GM18511 (cell line): Measurements from ENCODE around the gene TSFM.

ENCODE experiments used
- ATAC-seq: cut with Tn5 transposase; IDR thresholded peaks from one replicate; pipeline ENCODE4 v1.9.1; 2021; ENCODE audit warnings: mild to moderate bottlenecking, moderate library complexity; ENCODE audit not compliant: unreplicated experiment

The TSFM gene

DNA sequence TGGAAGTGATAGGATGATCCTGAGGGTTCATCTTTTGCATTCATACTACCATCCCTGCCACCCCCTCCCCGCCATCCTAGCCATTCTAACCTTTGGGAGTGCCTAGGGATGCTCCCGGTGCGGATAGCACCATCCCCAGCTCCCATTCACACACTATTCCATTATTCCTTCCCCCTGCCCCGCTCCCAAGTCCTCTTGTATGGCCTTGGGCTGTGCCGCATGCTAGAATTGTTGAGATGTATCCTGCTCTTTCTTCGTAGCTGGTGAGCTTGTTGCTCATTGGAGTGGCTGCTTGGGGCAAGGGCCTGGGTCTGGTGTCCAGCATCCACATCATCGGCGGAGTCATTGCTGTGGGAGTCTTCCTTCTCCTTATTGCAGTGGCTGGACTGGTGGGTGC, 37.1 kb upstream of the TSFM start:
- no peak for ATAC-seq

DNA sequence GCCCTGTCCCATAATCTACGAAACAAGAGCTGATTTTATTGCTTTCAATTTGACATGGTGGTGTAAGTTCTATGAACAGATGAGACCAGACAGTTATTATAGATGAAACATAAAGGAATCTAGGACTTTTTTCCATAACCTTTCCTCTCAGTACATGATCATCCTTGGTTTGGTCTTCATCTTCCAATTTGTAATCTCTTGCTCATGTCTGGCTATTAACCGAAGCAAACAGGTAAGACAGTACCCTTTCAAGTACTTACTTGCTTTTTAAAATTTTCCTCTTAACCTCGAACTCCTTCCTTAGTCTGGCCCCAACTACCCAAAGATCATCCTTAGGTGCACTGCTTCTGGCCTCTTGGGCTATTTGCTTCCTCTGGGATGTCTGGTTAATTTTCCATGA, 36.6 kb upstream of the TSFM start:
- no peak for ATAC-seq

GRCh38 chr12:57749061-57749460, 33.5 kb upstream of the TSFM start:
- ATAC-seq: no peak

DNA sequence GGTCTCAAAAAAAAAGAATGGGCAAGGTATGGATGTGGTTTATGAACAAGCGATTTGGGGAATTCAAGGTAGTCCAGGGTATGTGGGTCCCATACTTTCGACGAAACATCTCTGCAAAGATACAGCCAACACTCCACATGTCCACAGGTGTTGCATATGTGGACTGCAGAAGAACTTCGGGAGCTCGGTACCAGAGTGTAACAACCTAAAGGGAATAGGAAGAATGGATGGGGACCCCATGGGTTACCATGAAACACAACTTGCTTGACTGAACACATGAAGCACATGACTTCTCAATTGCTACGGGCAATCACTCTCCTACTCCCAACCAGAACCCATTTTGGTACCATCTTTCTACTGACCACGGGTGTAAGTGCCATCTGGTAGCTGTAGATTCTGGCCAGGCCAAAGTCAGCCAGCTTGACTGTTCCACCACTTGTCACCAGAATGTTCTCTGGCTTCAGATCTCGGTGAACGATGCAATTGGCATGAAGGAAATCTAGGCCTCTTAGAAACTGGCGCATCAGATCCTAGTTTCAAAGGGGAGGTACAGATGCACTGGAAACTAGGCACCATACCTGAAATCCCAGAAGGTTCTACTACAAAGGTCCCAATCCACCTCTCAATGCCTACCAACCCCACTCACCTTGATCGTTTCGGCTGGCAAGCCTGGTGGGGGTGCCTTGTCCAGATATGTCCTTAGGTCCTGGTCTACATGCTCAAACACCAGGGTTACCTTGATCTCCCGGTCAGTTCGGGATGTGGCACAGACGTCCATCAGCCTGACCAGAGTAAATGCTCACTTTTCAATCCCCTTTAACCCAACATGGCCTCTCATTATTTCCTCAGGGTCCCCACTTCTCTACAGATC, 31.8 kb upstream of the TSFM start:
- no peak for ATAC-seq

GRCh38 chr12:57751432-57751787, 31.2 kb upstream of the TSFM start:
- ATAC-seq: no peak

- ATAC-seq: peak; percentile 67
Measured at GRCh38 chr12:57751788-57752667, 30.6 kb upstream of the TSFM start, which contains the start of gene CDK4. CDK4 (minus strand) TSS chr12:57752310; CDS start chr12:57751717, 593 bp downstream.

GRCh38 chr12:57752668-57753000, 30.0 kb upstream of the TSFM start:
- no peak for ATAC-seq

GRCh38 chr12:57753756-57754337, 28.7 kb upstream of the TSFM start:
- ATAC-seq: no peak

DNA sequence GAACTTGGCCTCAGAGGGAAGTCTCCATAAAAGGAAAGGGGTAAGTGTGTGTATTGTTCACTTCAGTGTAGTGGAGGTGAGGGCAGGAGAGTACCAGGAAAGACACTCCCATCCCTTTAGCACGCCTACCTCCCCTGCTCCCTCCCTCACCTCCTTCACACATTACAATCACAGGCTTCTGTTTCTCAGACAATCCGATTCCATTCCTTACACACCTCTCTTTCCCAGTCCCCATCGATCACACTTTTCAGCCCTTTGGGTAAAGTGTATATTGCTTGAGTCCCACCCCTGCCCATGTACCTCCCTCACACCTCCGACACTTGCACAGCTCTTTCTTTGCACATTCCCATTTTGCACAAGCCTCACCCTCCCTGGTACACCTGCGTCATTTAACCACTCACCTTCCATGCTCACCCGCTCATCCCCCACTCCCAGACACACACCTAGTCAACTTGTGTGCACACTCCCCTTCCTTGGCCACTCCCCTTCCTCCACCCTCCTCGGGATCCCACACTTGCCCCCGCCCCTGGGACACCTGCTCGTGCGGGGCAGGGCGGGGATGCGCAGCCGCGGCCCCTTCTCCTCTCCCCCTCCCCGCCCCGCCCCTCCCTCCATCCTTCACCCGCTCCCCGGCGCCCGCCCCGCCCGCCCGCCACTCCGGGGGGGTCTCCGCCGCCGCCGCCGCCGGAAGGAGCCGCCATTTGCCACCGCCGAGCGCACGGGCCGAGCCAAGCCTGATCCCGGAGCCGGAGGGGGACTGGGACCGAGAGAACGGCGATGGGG, 28.0 kb upstream of the TSFM start, which contains the start of gene MARCHF9:
Gene MARCHF9 (plus strand): TSS at position 693 of the 783 bp plus-strand sequence. CDS start 426 bp downstream, outside the sequence.
- ATAC-seq: peak; percentile 42

DNA sequence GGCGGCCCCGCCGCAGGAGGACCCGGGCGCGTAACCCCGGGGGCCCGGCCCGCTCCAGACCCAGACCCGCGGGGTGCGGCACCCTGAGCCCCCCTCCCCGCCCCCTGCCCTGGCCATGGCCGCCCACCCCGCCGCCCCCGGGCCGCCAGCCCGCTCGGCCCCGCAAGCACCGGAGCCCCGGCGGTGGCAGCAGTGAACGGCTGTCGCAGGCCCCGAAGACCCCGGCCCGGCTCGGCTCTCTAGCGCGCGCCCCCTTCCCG, 27.5 kb upstream of the TSFM start:
- ATAC-seq: no peak

GRCh38 chr12:57755454-57756372, 26.9 kb upstream of the TSFM start:
- ATAC-seq: no peak

GRCh38 chr12:57756406-57757341, 25.9 kb upstream of the TSFM start:
- no peak for ATAC-seq

DNA sequence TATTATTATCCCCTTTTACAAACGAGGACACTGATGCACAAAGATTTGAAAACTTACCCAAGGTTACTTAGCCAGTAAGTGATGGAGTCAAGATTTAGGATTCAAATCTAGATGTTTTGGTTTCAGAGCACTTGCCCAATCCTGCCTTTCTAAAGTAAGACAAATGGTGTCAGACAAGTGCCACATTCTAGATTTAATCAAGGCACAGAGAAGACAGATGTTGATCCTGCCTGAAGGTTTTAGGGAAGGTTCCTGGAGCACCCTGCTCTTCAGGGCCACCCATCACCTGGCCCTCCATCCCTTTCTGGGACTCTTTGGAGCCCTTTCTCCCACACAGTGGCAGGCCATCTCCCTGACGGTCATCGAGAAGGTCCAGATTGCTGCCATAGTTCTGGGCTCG, 24.8 kb upstream of the TSFM start:
- no peak for ATAC-seq

DNA sequence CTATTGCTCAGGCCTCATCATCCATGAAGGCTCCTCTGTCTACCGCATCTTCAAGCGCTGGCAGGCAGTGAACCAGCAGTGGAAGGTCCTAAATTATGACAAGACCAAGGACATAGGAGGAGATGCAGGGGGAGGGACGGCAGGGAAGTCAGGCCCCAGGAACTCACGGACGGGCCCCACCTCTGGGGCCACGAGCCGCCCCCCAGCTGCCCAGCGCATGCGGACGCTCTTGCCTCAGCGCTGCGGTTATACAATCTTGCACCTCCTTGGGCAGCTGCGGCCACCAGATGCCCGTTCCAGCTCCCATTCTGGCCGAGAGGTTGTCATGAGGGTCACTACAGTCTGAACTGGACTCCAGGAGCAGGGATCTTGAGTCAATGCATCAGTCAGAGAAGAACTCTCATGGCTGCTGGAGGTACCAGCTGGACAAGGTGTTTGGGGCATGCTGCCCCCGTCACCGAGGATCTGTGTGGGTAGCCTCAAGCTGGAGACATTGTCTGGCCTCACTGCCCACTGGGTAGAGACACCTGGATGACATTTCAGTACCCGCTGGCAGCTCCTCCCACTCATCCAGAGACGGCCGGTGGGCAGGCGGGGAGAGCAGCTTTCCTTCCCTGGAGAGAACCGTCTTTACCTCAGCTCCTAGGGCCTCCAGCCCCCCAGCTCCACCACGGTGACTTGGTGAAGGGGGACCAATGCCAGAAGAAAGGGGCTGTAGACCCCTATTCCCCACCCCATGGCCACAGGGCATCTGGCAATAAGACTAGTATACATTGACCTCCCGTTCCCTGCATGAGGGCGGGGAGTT, 23.8 kb upstream of the TSFM start:
- ATAC-seq: no peak

GRCh38 chr12:57759360-57759980, 23.1 kb upstream of the TSFM start:
- no peak for ATAC-seq

- ATAC-seq: no peak
Measured at GRCh38 chr12:57760347-57760982, 22.1 kb upstream of the TSFM start.

GRCh38 chr12:57761391-57761998, 21.1 kb upstream of the TSFM start:
- ATAC-seq: no peak
